HG02981 (cell line): Measurements from ENCODE around the gene KLB.
"Not testable (repeated sequence)": the region's sequence is repeated elsewhere in the genome, so short reads cannot be mapped to it uniquely, and the experiment has no call there.

Experiments used
- ATAC-seq: cut with Tn5 transposase; IDR thresholded peaks from one replicate; pipeline ENCODE4 v1.9.1; 2021; ENCODE audit warnings: mild to moderate bottlenecking, moderate library complexity; ENCODE audit not compliant: unreplicated experiment

KLB gene

DNA sequence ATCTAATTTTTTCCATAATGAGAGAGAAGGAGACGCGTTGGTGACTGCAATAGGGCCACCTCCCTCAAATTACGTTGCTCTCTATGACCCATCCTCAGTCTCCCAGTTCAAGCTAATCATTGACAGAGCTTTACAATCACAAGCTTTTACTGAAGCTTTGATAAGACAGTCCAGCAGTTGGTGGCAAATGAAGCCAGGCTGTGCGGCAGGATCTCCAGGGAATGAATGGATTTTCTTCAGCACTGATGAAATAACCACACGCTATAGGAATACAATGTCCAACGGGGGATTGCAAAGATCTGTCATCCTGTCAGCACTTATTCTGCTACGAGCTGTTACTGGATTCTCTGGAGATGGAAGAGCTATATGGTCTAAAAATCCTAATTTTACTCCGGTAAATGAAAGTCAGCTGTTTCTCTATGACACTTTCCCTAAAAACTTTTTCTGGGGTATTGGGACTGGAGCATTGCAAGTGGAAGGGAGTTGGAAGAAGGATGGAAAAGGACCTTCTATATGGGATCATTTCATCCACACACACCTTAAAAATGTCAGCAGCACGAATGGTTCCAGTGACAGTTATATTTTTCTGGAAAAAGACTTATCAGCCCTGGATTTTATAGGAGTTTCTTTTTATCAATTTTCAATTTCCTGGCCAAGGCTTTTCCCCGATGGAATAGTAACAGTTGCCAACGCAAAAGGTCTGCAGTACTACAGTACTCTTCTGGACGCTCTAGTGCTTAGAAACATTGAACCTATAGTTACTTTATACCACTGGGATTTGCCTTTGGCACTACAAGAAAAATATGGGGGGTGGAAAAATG, at the start of gene KLB:
KLB (plus strand) TSS at position 168 of the 821 bp plus-strand sequence; CDS start at position 188, 20 bp downstream.
- no peak for ATAC-seq

DNA sequence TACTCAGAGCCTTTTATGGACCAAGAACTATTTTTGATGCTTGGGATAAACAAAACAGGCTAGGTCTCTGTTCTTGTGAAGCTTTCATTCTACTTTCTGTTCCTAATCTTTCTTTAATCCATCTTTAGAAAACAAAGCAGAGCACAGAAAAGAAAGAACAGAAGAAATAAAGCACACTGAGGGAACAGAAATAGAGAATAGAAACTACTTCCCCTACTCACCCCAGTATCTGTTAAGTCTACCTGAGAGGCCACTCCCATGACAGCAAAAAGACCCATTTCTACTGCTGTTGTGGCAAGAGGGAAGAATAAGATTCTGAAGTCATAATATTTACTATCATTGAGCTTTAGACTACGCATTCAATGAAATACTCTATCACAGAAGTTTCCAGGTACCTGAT, 49.7 kb upstream of the KLB start:
- peak; percentile 39 for ATAC-seq

DNA sequence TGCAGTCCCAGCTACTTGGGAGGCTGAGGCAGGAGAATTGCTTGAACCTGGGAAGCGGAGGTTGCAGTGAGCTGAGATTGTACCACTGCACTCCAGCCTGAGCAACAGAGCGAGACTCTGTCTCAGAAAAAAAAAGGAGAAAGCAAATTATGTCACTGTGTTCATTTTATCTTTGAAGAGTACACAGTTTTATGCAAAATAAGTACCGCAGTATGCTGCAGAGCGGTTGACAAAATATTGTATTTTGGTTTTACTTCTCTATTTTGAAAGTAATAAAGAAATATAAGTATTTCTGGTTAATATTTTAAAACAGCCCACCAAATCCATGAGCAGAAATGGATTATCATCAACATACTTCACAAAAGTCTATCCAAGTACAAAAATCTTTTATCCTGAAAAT, 46.1 kb upstream of the KLB start:
- peak; percentile 67 for ATAC-seq

DNA sequence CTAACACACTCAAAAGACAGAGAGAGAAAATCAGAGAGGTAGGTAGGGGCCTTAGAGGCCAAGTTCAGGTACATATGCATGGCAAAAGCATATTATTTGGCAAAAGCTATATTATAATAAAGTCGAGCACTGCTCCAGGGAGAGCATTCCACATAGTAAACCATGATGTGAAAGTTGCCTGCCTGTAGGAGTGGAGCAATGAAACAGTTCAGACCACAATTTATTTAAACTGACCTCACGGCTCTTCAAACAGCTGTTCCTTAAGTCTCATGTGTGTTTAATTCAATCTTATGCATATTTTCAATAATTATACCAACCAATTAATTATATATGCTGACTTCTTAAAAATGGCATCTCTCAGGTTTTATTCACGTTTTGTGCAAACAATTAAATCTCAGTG, 43.9 kb upstream of the KLB start:
- no peak for ATAC-seq

DNA sequence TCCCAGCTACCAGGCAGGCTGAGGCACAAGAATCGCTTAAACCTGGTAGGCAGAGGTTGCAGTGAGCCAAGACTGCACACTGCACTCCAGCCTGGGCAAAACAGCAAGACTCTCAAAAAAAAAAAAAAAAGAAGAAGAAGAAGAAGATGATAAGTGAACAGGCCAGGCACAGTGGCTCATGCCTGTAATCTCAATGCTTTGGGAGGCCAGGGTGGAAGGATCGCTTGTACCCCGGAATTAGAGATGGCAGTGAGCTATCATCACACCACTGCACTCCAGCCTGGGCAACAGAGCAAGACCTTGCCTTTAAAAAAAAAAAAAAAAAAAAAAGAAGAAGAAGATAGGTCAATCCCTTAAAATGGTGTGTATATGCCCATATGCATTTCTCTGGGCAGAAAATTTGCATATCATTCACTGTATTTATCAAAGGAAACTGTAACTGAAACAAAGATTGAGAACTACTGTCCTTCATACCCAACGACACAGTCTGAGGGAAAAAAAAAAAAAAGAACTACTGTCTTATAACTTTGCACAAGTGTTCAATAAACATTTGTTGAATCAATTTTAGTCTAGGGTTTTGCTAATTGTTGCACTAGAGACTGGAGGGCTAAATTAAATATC, 42.8 kb upstream of the KLB start:
- no peak for ATAC-seq

DNA sequence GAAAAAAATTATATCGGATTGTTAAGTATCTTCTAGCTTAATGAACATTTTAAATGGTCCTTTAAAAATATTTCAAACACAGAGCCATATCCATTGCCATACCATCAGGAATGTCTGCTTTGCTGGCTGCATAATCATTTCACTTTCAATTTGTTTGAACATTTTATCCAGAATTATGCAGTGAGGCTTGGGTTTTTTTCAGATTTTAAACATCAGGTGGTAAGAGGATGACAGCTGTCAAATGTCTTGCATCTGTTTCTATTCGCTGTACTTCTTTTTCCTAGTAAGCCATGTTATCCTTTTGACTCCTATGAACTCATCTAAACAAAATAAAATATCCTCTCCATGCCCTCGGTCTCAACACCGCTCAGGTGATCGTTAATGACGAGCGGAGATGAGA, 41.4 kb upstream of the KLB start:
- no peak for ATAC-seq

DNA sequence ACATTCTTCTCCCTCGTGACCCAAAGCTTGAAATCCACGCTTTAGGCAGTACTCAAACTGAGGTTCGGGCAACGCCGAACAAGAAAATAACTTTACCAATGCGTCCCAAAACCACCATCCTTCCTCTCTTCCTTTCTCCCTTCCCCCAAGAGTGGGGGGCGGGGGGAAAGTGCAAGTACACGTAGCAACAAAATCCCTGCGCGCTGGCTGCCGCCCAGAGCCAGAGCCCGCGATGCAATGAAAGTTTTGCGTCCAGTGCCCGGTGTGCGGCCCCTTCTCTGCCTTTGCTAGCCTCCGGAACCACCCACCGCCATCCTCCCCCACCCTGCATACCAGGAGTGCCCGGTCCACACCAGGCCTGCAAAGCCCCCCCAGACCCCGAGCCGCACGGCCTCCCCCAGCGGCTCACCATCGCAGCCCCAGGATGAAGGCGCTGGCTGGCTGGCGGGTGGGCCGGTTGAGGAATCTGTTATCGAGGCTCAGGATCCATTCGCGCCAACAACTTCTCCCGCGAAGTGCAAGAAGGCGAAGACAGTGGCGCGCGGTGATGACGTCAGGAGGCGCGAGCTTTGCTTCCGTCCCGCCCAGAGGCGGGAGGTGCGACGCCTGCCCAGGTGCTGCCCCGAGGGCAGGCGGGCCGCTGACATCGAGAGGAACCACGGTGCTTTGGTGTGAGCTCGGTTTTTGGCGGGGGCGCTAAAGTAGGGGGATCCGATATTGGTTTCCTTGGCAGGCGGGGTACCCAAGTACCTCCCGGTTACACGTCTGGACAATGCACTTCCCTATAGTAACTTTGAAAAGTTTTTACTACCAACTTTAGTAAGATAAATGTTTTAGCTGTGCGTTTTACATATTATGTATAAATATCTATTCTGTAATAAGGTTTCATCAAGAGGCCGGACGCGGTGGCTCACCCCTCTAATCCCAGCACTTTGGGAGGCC, 40.6 kb upstream of the KLB start, which contains the start of gene RFC1:
RFC1 (minus strand) TSS at position 533 of the 942 bp plus-strand sequence; CDS start at position 412, 121 bp downstream.
- peak; percentile 77 for ATAC-seq

DNA sequence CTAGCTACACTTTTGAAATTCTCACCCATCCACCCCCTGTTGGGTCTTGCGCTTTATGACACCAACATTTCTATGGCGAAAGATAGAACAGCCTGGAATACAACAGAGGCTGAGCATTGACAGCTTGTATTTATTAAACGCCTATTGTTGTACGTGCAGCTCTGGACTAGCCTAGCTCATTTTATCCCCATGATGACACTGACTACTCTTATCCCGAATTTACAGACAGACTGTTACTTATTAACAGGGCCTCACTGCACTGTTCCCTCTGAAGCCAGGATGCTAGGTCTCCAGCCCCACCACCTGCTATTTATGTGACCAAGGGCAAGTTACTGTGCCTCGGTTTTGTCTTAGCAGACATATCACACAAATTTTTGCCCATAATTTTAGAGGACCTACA, 39.6 kb upstream of the KLB start:
- no peak for ATAC-seq

DNA sequence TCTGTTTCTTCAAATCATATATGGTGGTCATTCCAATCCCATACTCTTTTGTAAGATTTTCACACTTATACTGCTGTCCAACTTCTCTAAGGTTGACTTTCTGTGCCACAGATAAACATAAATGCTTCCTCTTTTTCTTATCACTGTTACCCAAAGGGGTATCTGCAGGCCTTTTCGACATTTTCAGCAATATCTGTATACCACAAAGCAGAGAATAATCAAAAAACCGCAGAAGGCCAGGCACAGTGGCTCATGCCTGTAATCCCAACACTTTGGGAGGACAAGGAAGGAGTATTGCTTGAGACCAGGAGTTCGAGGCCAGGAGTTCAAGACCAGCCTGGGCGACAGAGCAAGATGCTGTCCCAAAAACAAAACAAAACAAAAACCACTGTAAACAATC, 37.4 kb upstream of the KLB start:
- ATAC-seq: no peak

DNA sequence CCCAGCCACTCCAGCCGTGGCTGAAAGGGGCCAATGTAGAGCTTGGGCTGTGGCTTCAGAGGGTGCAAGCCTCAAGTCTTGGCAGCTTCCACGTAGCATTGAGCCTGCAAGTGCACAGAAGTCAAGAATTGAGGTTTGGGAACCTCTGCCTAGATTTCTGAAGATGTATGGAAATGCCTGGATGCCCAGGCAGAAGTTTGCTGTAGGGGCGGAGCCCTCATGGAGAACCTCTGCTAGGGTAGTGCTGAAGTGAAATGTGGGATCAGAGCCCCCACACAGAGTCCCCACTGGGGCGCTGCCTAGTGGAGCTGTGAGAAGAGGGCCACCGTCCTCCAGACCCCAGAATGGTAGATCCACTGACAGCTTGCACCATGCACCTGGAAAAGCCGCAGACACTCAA, 35.5 kb upstream of the KLB start:
- ATAC-seq: not testable (repeated sequence)

DNA sequence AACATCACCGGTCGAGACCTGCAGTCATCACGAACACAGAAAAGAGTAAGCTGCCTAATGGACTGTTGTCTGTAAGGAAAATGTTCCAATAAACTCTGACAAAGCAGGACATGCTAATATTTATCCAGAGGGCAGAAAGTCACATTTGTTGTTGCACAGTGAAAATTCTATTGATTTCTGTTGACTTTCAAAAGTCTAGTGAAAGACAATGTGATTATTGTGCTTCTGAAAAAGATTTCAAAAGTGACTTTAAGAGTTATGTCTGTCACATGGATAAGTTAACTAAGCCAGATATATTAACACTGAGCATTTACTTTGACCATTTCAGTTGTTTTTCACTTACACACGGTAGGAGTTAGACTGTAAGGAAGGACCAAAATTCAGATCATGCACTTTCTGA, 31.3 kb upstream of the KLB start:
- no peak for ATAC-seq

DNA sequence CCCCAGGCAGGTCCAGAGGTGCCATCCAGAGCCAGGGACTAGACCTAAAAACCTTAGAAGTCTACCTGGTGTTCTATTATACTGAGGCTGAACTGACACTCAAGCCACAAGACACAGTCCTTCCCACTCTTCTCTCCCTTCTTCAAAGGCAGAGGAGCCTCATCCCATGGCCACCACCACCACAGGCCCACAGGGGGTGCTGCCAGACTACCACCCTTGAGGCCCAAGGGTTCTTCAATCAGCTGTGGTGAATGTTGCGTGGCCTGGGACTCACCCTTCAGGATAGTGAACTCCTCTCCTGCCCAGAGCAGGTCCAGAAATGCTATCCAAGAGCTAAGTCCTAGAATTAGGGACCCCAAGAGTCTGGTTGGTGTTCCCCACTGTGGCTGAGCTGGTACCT, 23.0 kb upstream of the KLB start:
- ATAC-seq: no peak

DNA sequence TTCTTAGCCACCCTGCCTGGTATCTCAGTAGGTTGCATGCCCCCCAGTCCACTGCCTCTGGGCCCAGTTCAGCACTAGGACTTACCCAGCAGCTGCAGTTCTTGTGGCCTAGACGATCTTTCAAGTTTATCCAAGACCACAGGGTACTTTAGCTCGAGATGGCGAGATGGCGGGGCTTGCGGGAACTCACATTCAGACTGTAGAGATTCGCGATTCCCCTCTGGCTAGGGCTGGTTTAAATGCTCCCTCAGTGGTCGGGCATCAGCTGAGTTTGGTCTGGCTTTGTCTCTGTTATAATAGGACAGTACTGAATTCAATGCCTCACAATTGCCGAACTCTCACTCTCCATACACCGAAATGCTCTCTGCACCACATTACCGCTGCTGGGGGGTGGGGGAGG, 22.2 kb upstream of the KLB start:
- ATAC-seq: no peak

DNA sequence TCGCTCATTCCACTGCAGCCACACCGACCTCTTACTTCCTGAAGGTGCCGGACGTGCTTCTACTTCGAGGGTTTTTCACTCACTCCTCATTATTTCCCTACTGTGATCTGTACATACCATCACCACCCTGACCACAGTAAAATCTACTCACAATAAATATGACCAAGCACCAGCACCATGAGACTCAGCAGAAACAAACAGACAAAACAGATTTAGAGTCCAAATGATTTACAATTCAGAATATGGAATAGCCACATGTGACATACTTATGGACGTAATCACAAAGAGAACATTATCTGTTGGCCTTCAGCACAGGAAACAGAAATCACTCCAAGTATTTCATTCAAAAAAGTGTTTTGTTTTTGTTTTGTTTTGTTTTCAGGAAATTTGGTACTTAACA, 16.1 kb upstream of the KLB start:
- ATAC-seq: no peak

DNA sequence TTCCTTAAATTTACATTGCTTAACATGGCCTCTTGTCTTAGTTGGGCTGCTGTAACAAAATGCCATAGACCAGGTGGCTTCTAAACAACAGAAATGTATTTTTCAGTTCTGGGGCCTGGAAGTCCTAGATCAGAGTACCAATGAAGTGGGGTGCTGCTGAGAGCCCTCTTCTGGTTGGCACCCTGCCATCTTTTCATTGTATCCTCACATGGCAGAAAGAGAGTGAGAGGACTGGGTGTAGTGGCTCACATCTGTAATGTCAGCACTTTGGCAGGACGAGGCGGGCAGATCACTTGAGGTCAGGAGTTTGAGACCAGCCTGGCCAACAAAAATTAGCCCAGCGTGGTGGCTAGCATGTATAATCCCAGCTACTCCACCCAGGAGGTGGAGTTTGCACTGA, 12.0 kb upstream of the KLB start:
- ATAC-seq: no peak

DNA sequence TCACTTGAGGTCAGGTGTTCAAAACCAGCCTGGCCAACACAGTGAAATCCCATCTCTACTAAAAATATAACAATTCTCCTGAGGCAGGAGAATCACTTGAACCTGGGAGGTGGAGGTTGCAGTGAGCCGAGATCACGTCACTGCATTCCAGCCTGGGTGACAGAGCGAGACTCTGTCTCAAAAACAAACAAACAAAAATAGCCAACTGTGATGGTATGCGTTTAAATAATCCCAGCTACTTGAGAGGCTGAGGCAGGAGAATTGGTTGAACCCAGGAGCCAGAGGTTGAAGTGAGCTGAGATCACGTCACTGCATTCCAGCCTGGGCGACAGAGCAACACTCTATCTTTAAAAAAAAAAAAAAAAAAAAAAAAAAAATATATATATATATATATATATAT, 5.1 kb upstream of the KLB start:
- ATAC-seq: not testable (repeated sequence)

DNA sequence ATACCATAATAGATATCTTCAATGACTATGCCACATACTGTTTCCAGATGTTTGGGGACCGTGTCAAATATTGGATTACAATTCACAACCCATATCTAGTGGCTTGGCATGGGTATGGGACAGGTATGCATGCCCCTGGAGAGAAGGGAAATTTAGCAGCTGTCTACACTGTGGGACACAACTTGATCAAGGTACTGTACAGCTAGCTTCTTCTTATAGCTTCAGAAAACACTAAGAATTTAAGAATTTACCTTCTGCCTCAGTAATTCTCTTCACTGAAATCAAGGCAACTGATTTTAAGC, 805 bp downstream of the KLB start:
- no peak for ATAC-seq

DNA sequence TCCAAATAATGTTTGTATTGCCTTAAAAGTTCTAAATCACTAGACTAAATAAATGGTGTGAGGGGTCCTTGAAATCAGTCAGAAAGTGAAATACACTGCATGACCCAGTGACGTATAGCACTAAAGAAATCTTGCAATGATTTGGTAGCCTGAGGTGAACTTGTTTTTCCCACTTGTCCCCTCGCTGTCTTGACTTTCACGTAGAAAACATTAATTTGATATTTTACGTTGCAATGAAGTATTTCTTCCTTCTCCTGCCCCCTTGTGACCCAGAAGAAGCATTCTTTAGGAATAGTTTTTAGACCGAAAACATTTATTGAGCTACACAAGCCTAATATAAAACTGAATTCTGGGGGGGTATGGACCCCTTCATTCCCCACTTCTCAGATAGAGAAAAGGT, 3.7 kb downstream of the KLB start:
- no peak for ATAC-seq

DNA sequence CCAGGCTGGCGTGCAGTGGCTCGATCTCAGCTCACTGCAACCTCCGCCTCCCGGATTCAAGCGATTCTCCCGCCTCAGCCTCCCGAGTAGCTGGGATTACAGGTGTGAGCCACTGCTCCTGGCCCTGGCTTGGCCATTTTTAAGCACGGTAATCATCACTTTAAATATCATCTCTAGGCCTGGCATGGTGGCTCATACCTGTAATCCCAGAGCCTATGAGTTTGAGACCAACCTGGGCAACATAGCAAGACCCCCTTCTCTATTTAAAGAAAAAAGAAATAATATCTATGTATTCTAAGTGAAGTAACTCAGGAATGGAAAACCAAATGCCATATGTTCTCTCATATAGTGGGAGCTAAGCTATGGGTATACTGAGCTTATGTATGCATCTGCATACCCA, 4.8 kb downstream of the KLB start:
- ATAC-seq: not testable (repeated sequence)

DNA sequence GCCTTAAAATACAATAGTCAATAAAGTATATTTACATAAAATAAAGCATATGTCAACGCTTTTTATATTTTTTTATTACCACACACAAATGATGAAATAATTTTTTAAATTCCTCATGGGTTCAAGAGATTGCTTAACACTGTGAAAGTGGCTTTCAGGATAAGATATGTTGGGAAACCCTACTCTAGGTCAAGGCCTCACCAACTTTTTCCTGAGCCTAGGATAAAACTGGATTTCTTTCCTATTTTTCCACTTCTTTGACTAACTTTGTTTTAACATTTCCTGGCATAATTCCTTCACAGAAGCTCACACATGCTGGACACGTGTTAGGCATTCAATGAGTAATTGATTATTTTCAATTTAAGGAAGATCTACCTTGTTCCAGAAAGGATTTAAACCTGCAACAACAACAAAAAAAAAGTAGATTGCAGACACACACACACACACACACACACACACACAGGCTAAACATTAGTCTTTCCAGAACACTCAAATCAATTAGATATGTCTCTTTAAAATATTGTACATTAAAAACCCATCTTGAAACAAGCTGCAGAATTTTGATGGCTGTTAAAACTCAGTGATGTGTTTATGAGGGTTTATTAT, 9.1 kb downstream of the KLB start:
- ATAC-seq: no peak

DNA sequence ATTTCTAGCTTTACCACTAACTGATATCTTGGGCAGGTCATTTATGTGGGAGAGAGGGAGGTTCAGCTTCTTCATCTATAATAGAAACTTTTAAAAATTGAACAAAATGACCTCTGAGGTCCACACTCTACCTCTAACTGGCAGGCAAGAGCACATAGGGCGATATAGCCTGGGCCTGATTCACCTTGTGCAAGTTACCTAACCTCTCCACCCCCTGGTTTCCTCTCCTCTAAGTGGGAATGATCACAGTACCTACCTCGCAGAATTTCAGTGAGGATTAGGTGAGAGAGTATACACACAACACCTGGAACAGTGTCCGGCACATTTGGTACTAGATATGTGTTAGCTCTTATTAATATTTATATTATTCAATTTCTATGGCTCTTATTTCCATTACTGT, 15.5 kb downstream of the KLB start:
- no peak for ATAC-seq
